Measurements from ENCODE around the gene CIDEB.
A peak's percentile ranks its signal among the peaks of the same experiment; 100 is the strongest.

CIDEB gene

GRCh38 chr14:24269910-24270536 is 37.8 kb downstream of the CIDEB start:
- no peak for DNase-seq (ENCODE audit: low spot score)

GRCh38 chr14:24269368-24269767 is 38.4 kb downstream of the CIDEB start:
- no peak for DNase-seq (ENCODE audit: low spot score)

- no peak for DNase-seq (ENCODE audit: low spot score)
Measured at GRCh38 chr14:24268225-24268624, 39.6 kb downstream of the CIDEB start.

- DNase-seq (ENCODE audit: low spot score), result no peak
Measured at GRCh38 chr14:24267516-24267915, 40.3 kb downstream of the CIDEB start.

DNA sequence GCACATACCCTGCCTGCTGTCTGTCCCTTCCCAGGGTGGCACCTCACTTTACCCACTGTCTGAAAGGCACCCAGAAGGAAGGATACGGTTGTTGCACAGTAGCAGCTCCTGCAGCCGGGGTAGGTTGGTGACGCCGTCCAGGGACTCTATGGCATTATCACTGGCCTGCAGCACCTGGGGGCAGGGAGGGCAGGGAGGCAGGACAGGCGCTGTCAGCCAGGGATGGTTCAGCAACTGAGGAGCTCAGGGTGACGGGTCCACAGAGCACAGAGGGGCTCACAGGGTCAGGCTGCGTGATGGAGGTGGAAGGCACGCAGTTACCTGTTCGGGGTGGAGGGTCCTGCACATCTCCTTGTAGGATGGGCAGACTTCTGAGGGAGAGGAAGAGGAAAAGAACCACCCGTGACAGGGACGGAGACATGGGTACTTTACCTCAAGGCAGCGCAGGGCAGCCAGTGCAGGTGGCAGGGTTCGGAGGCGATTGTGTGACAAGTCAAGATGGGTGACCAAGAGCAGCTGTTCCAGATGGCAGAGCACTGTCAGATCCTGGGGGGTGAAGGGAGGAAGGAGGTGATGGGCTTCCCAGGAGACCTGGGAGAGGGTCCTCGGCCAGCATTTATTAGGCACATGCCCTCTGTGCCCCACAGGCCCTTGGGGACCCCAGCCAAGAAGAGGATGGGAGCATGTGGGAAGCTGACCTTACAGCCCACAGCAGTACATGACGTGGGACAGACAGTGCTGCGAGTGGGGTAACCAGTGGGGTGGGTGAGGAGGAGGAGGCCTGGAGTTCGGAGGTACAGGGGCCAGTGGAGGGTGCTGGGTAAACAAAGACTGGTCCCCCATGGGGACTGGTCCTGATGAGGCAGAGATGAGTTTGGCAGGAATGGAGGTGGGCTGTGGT is 41.2 kb downstream of the CIDEB start:
- no peak for DNase-seq (ENCODE audit: low spot score)

DNA sequence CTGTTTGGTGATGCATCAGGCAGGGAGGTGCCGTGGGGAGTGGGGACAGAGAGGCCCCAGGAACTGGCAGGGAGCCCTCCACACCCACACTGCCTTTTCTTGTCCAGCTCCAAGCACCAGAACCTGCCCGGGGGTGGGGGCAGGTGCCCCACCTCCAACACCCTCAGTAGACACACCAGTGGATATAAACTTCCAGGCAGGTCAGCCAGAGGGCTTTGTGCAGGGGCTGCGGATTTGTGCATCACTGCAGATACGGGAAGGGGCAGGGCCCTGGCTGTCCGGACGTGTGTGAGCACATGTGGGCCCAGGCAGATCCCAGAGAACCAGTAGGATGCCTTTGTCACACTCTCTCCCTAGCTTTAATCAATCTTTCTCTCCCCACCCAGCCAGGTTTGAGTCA is 43.5 kb downstream of the CIDEB start:
- no peak for DNase-seq (ENCODE audit: low spot score)

GRCh38 chr14:24263848-24264247 is 43.9 kb downstream of the CIDEB start:
- no peak for DNase-seq (ENCODE audit: low spot score)

GRCh38 chr14:24262821-24263733 is 44.7 kb downstream of the CIDEB start, which contains the start of gene TGM1:
TSS of gene TGM1 (minus strand) at chr14:24263177. CDS start at chr14:24262352, 825 bp downstream.
- peak; percentile 66 for DNase-seq (ENCODE audit: low spot score)

DNA sequence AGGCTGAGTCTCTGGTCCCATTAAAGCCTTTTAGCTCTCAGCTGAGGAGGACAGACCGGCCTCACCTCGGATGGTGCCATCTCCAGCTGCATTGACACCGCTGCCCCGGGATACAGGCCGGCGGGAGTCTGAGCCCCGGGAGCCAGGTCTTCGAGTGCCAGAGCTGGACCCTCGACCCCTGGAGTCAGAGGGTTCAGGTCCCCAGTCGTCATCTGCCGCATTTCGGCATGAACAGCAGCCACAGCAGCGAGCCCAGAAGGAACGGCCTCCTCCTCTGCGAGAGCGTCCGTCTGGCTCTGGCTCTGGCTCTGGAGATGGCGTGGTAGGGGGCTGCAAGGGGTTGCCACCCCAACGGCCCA is 45.8 kb downstream of the CIDEB start:
- DNase-seq (ENCODE audit: low spot score), result no peak

- no peak for DNase-seq (ENCODE audit: low spot score)
Measured at GRCh38 chr14:24261256-24261968, 46.4 kb downstream of the CIDEB start.

- DNase-seq (ENCODE audit: low spot score), result no peak
Measured at GRCh38 chr14:24260780-24261157, 47.0 kb downstream of the CIDEB start.

GRCh38 chr14:24260026-24260779 is 47.6 kb downstream of the CIDEB start:
- DNase-seq (ENCODE audit: low spot score), result no peak

DNA sequence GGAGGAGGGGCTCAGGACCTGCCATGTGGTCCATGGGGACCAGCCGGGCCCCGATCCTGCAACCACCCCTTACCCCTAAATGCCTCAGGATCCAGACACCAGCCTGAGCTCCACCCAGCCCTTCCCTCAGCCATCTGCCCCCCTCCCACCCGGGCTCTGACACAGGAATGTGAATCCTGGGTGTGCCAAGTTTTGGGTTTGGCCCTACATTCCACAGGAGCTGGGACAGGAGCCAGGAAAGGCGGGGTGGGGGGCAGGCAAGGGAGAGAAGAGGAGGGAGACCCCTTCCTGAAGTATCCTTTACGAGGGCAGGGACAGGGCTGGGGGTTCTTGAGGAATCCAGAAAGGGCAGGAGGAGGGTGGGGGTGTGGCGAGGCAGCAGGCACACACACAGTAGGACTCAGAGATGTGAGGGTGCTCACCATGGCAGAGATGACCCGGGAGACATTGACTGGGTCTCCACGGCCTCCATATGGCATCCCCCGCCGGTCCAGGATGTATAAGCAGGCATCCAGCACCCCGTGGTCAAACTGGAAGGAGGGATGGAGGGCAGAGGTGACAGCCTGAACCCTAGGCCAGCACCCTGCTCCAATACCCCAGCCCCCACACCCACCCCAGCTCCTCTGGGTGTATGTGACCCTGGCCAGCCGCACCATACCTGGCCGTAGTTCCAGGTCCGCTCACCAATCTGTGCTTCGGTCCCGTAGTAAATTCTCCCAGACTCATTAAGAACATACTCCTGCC is 48.3 kb downstream of the CIDEB start:
- peak; percentile 42 for DNase-seq (ENCODE audit: low spot score)

DNA sequence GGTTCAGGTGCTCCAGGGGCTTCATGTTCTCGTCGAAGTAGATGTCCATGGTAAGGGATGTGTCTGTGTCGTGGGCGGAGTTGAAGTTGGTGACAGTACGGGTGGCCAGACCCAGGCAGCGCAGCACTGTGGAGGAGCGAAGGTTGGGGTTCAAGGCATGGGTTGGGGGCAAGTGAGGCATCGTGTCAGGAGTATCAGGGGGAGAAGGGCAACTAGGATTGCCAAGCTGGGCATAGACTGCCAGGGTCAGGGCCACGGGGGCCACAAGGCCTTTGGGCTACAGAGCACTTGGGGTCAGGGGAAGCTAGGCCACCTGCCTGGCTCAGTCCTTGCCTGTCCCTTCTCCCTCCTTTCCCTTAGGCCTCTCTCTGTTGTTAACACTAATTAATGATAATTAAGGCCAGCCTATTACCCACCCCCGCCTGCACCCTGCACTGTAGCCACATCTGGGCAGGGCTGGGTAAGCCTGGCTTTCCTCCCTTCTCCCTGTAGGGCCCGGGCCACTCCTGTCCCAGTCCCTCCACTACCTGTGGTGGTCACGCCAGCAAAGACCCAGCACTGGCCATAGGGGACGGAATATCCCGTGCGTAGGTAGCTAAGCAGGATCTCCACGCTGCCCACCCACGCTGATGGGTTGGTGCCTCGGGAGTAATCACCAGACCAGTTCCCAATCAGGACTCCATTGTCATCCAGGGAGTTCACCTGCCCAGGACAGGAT is 49.1 kb downstream of the CIDEB start:
- no peak for DNase-seq (ENCODE audit: low spot score)

DNA sequence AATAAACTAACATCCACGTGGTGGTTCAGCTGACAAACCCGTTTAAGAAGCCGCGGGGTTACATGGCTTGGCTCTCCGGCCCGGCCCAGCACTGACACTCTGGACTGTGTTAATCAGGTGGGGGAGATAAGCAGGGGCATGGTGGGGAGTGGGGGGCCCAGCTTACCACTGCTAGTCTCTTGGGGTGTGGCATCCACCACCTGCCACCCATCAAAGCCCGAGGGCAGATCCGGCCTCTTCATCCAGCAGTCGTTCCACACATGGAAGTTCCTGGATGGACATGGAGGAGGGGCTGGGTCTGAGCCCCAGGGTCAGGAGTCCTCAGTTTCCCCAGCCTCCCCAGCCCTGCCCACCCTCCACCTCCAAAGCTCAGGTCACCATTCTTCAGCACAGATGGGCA is 49.7 kb downstream of the CIDEB start:
- DNase-seq (ENCODE audit: low spot score), result no peak

DNA sequence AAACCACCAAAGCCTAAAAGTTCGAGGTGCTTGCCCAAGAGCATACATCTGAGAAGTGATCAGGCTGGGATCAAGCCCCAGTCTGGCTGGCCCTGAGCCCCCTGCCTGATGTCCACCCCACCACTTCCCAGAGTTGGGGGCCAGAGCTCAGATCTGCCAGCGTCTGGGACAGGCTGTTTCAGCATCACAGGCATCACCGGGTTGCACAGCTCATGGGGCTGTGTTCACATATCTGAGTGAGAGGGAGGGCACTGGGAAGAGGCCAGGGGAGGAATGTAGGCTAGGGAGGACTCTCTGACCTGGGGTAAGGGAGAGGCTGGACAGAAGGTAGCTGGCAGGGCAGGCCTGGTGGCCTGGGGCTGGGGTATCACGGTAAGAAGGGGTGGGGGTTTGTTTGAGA is 50.8 kb downstream of the CIDEB start:
- no peak for DNase-seq (ENCODE audit: low spot score)

DNA sequence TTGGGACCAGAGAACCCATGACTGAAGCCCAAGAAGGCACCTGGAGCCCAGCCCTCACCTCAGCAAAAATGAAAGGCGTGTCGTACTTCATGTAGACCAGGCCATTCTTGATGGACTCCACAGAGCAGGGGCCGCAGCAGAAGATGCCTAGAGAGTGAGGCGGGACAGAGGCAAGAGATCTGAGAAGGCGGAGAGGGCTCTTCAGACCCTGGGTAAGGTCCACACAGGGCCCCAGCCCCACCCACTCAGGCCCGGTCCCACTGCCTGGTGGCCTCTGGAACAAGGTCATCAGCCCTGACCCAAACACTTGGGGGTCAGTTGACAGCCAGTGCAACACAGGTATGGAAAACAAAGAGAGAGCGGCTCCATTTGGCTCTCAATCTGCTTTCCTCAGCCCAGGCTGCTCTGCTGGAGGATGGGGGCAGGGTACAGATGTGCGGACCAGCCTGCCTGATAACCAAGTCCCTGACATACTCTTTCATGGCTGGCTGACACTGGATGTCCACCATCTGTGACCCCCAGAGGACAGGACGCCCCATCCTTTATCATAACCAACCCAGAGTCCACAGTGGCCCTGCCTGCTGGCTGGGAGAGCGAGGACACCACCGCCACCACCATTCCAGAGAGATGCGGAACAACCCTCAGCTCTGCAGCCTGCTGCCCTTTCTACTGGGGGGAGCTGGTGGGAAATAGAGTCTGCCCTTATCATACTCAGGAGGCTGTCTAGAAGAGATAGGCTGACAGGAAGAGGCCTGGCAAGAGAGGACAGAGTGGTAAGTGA is 51.7 kb downstream of the CIDEB start:
- DNase-seq (ENCODE audit: low spot score), result no peak

DNA sequence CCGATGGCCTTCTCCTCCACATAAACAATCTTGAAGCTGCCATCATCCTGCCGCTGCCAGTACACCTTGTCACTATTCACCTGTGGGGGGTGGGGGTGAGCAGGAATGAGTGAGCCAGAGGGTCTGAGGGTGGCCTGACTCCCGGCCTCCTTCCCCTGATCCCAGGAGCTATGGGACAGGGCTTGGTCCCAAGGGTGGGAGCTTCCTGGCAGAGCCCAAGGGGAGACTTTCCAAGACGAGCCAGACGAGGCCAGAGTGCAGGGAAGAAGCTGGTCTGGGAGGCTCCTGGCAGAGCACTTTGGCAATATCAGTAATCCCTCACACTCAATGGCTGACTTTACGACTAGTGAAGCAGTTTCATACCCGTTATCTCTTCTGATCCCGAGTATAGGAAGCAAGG is 52.3 kb downstream of the CIDEB start:
- no peak for DNase-seq (ENCODE audit: low spot score)

Measured in iPS-NIHi11 (cell line).